ENCODE results near the gene PRSS2.

DNA sequence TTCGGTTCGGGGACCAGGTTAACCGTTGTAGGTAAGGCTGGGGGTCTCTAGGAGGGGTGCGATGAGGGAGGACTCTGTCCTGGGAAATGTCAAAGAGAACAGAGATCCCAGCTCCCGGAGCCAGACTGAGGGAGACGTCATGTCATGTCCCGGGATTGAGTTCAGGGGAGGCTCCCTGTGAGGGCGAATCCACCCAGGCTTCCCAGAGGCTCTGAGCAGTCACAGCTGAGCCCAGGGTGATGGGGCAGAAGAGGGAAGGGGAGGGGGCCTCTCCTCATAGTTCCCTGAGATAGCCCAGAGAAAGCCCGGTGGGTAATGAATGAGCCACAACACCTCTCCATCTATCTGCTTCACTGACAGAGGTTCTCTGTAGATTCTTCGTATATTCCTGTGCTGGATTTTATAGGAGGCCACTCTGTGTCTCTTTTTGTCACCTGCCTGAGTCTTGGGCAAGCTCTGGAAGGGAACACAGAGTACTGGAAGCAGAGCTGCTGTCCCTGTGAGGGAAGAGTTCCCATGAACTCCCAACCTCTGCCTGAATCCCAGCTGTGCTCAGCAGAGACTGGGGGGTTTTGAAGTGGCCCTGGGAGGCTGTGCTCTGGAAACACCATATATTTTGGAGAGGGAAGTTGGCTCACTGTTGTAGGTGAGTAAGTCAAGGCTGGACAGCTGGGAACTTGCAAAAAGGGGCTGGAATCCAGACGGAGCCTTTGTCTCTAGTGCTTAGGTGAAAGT is 16.4 kb downstream of the PRSS2 start:
- TF ChIP-seq CTCF (IDR thresholded peaks at IDR 0.05): no peak
- no peak for TF ChIP-seq POLR2A (IDR thresholded peaks at IDR 0.05)

All from uterus (tissue), 2 donors.